K562 (cell line): ENCODE results near the gene EXOSC9. TPM values are rescaled to one million over a fixed set of nuclear protein-coding genes. Genes with fewer than 3 reads are reported as not detected.

Experiments used
- ARHGAP35 ChIP-seq: fragments of 450-650 bp; IDR thresholded peaks from 2 replicates; pipeline ENCODE4 v1.6.1; 2018; ENCODE audit not compliant: partially characterized antibody
- CREBBP ChIP-seq: IDR thresholded peaks from one replicate; pipeline ENCODE4 v1.6.1; 2012; ENCODE audit warnings: low read depth, mild to moderate bottlenecking, control low read depth, inconsistent platforms, low read length
- CREM ChIP-seq: IDR thresholded peaks from 2 replicates; pipeline ENCODE4 v1.6.1; 2014; ENCODE audit warnings: antibody characterized with exemption, low read depth
- FOXO4 ChIP-seq: fragments of 450-650 bp; formaldehyde crosslinking; IDR thresholded peaks from 2 replicates; pipeline ENCODE4 v1.4.0; 2020; ENCODE audit warnings: mild to moderate bottlenecking, moderate library complexity
- MBD2 ChIP-seq: sonication (generic); IDR thresholded peaks from 2 replicates; pipeline ENCODE4 v1.6.1; 2016; ENCODE audit warnings: low read depth, borderline replicate concordance
- NRF1 ChIP-seq, 2 experiments: fragments of 450-650 bp; IDR thresholded peaks in 1 of 2; conservative IDR thresholded peaks in 1 of 2; 2 replicates each; pipeline ENCODE4 v1.6.1; 2014; ENCODE audit warnings: mild to moderate bottlenecking in 2 of 2
- PHB2 ChIP-seq: fragments of 450-650 bp; IDR thresholded peaks from 2 replicates; pipeline ENCODE4 v1.6.1; 2017; ENCODE audit warnings: low read depth
- RBM14 ChIP-seq: fragments of 200-400 bp; formaldehyde crosslinking; IDR thresholded peaks from 2 replicates; pipeline ENCODE4 v1.6.1; 2018; ENCODE audit warnings: low read depth, mild to moderate bottlenecking, low read length, moderate library complexity, borderline replicate concordance; ENCODE audit not compliant: insufficient read depth
- SETDB1 ChIP-seq: IDR thresholded peaks from one replicate; pipeline ENCODE4 v1.6.1; 2012; ENCODE audit warnings: low read length, control low read depth, inconsistent platforms
- SMARCA5 ChIP-seq: fragments of 450-650 bp; IDR thresholded peaks from 2 replicates; pipeline ENCODE4 v1.6.1; 2016
- SUPT5H ChIP-seq: fragments of 450-650 bp; IDR thresholded peaks from 2 replicates; pipeline ENCODE4 v1.6.1; 2016
- TCF7 ChIP-seq: sonication (generic); IDR thresholded peaks from 2 replicates; pipeline ENCODE4 v1.6.1; 2016; ENCODE audit warnings: antibody characterized with exemption, borderline replicate concordance
- TGIF2 ChIP-seq: sonication (generic); formaldehyde crosslinking; IDR thresholded peaks from 2 replicates; pipeline ENCODE4 v1.8.1; 2022; ENCODE audit warnings: mild to moderate bottlenecking, missing genetic modification reagents, moderate library complexity
- WHSC1 ChIP-seq: IDR thresholded peaks from one replicate; pipeline ENCODE4 v1.6.1; 2012; ENCODE audit warnings: low read length, control low read depth, inconsistent platforms
- XRCC4 ChIP-seq: IDR thresholded peaks from one replicate; pipeline ENCODE4 v1.6.1; 2011; ENCODE audit not compliant: insufficient read depth, insufficient read length; ENCODE audit errors: extremely low read depth
- ZBTB26 ChIP-seq: fragments of 450-650 bp; formaldehyde crosslinking; IDR thresholded peaks from 2 replicates; pipeline ENCODE4 v1.4.0; 2022; ENCODE audit warnings: missing genetic modification characterization
- ZBTB9 ChIP-seq: fragments of 450-650 bp; formaldehyde crosslinking; IDR thresholded peaks from 2 replicates; pipeline ENCODE4 v1.4.0; 2020; ENCODE audit warnings: mild to moderate bottlenecking, moderate library complexity
- ZNF212 ChIP-seq: fragments of 450-650 bp; formaldehyde crosslinking; IDR thresholded peaks from 2 replicates; pipeline ENCODE4 v1.4.0; 2020; ENCODE audit warnings: mild to moderate bottlenecking
- ZNF232 ChIP-seq: sonication (generic); formaldehyde crosslinking; IDR thresholded peaks from 2 replicates; pipeline ENCODE4 v1.8.0; 2022; ENCODE audit warnings: mild to moderate bottlenecking, missing genetic modification reagents
- polyA plus RNA-seq, 8 experiments: library from polyadenylated mRNA; depleted of rRNA in 4 of 8; stranded (reverse) in 5 of 8; unstranded in 3 of 8; fragments of >200 nt; fragmentation: Nextera tagmentation in 2 of 8; fragmentation: Illumina TruSeq in 1 of 8; extraction: Ambion mirVana in 2 of 8; extraction: Trizol in 1 of 8; gene quantifications; 2 replicates each; pipeline versions ENCODE4 v1.2.1 to v1.2.3, GENCODE V29; 2011 to 2014; ENCODE audit warnings: inconsistent platforms in 1 of 8, missing spikeins in 1 of 8
- total RNA-seq, 7 experiments: library from RNA; depleted of rRNA in 6 of 7; stranded (reverse); fragments of >200 nt in 6 of 7; fragmentation: Illumina TruSeq in 2 of 7; extraction: Trizol in 2 of 7; gene quantifications; 2 replicates each; pipeline versions ENCODE4 v1.2.1 to v1.2.3, GENCODE V29; 2011 to 2021; ENCODE audit warnings: low replicate concordance in 1 of 7
- TF ChIP-seq, protein P1 (sequence below), 3 experiments: fragments of 200-800 bp in 1 of 3; fragments of 250-450 bp in 1 of 3; fragments of 450-650 bp in 1 of 3; sonication (Bioruptor Pico) in 1 of 3; sonication (Bioruptor generic) in 1 of 3; formaldehyde crosslinking in 1 of 3; IDR thresholded peaks; 2 replicates each; pipeline versions ENCODE4 v1.6.1 to v1.8.0; 2016 to 2022; ENCODE audit warnings: mild to moderate bottlenecking in 2 of 3, missing genetic modification characterization in 2 of 3, missing compliant biosample characterization in 1 of 3, moderate library complexity in 1 of 3
- TF ChIP-seq, protein P2 (sequence below): sonication (generic); formaldehyde crosslinking; IDR thresholded peaks from 2 replicates; pipeline ENCODE4 v1.8.1; 2023; ENCODE audit warnings: mild to moderate bottlenecking, missing genetic modification reagents, moderate library complexity

The EXOSC9 gene
- total and polyA plus RNA-seq, 9 of the 15 experiments (the other 6 are each of a cell fraction or from before 2014, with no cell fraction given), result 64.7 to 166 (median 115) TPM

DNA sequence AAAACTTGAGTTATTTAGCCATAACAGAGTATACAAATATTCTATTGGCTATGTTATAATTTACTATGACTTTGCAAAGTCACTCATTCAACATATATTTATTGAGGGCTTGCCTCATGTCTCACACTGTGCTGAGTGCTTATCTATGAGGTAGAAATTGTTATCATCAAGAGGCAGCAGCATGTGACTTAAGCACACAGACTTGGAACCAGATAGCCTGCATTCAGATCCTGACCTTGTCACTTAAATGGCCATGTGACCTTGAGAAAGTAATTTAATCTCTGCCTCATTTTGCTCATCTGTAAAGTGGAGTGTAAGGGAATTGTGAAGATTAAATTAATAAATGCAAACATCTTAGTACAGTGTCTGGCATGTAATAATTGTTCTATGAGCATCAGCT, 10.1 kb upstream of the EXOSC9 start (continued):
- TF ChIP-seq MBD2 (0 out of 2 replicates have a peak, but pooled peaks have one; percentile 32), ZBTB26 (CRISPR knock-in tag) (no peak), TGIF2 (no peak), ZNF212 (no peak), SETDB1 (no peak), NRF1 (conservative IDR thresholded peaks at IDR 0.05 in 1 of 2, IDR thresholded peaks at IDR 0.05 in 1 of 2) (no peak), CREBBP (no peak), TCF7 (0 out of 2 replicates have a peak, but pooled peaks have one; percentile 36), ZBTB9 (CRISPR knock-in tag) (no peak), XRCC4 (no peak), ARHGAP35 (no peak), WHSC1 (no peak), RBM14 (no peak), CREM (peak; percentile 90), SUPT5H (no peak), PHB2 (peak; percentile 58; the same call in 1 of the 2 replicates), SMARCA5 (peak; percentile 78; the same call in 1 of the 2 replicates), ZNF232 (CRISPR knock-in tag) (no peak), FOXO4 (CRISPR knock-in tag) (no peak)
- TF ChIP-seq, protein P1, sequence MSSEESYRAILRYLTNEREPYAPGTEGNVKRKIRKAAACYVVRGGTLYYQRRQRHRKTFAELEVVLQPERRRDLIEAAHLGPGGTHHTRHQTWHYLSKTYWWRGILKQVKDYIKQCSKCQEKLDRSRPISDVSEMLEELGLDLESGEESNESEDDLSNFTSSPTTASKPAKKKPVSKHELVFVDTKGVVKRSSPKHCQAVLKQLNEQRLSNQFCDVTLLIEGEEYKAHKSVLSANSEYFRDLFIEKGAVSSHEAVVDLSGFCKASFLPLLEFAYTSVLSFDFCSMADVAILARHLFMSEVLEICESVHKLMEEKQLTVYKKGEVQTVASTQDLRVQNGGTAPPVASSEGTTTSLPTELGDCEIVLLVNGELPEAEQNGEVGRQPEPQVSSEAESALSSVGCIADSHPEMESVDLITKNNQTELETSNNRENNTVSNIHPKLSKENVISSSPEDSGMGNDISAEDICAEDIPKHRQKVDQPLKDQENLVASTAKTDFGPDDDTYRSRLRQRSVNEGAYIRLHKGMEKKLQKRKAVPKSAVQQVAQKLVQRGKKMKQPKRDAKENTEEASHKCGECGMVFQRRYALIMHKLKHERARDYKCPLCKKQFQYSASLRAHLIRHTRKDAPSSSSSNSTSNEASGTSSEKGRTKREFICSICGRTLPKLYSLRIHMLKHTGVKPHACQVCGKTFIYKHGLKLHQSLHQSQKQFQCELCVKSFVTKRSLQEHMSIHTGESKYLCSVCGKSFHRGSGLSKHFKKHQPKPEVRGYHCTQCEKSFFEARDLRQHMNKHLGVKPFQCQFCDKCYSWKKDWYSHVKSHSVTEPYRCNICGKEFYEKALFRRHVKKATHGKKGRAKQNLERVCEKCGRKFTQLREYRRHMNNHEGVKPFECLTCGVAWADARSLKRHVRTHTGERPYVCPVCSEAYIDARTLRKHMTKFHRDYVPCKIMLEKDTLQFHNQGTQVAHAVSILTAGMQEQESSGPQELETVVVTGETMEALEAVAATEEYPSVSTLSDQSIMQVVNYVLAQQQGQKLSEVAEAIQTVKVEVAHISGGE (CRISPR knock-in tag; IDR thresholded peaks at IDR 0.05), result peak in 1 of 3 experiments; percentile 67; a peak in 2 of 6 replicates
- TF ChIP-seq, protein P2, sequence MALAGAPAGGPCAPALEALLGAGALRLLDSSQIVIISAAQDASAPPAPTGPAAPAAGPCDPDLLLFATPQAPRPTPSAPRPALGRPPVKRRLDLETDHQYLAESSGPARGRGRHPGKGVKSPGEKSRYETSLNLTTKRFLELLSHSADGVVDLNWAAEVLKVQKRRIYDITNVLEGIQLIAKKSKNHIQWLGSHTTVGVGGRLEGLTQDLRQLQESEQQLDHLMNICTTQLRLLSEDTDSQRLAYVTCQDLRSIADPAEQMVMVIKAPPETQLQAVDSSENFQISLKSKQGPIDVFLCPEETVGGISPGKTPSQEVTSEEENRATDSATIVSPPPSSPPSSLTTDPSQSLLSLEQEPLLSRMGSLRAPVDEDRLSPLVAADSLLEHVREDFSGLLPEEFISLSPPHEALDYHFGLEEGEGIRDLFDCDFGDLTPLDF (CRISPR knock-in tag), result no peak
